Astrocyte (in vitro differentiated cells and primary cell): ENCODE data around the gene NKAIN4. TPM values are rescaled to one million over a fixed set of nuclear protein-coding genes. Genes with fewer than 3 reads are reported as not detected.

ENCODE experiments used
- DNase-seq: peaks from one replicate; pipeline ENCODE4 v3.0.0-alpha.2; 2010; ENCODE audit warnings: low read depth
- FAIRE-seq: peaks from 2 replicates; lab custom pipeline; 2011; peaks lifted over from hg19 to GRCh38; lab: Jason Lieb, UNC
- H2AFZ ChIP-seq: 2 replicates; pipeline ENCODE4 v1.6.0; 2012; ENCODE audit warnings: low read depth, low read length, inconsistent platforms
- H3K27ac ChIP-seq: 2 replicates; pipeline ENCODE4 v1.5.1; 2011; ENCODE audit warnings: low read depth, low read length, inconsistent platforms
- H3K27me3 ChIP-seq: 2 replicates; pipeline ENCODE4 v1.6.0; 2011; ENCODE audit warnings: low read length, inconsistent platforms; ENCODE audit not compliant: insufficient read depth
- H3K36me3 ChIP-seq: 2 replicates; pipeline ENCODE4 v1.5.1; 2011; ENCODE audit warnings: low read length, inconsistent platforms; ENCODE audit not compliant: insufficient read depth
- H3K4me1 ChIP-seq: 2 replicates; pipeline ENCODE4 v1.5.1; 2011; ENCODE audit warnings: low read length, inconsistent platforms; ENCODE audit not compliant: insufficient read depth
- H3K4me2 ChIP-seq: 2 replicates; pipeline ENCODE4 v1.6.0; 2012; ENCODE audit warnings: low read length, inconsistent platforms
- H3K4me3 ChIP-seq: 2 replicates; pipeline ENCODE4 v1.5.1; 2011; ENCODE audit warnings: low read depth, mild to moderate bottlenecking, low read length, inconsistent platforms; ENCODE audit not compliant: insufficient read depth
- H3K79me2 ChIP-seq: 2 replicates; pipeline ENCODE4 v1.6.0; 2012; ENCODE audit warnings: mild to moderate bottlenecking, low read length, inconsistent platforms; ENCODE audit not compliant: insufficient read depth
- H3K9ac ChIP-seq: 2 replicates; pipeline ENCODE4 v1.6.0; 2012; ENCODE audit warnings: mild to moderate bottlenecking, low read length, inconsistent platforms
- H3K9me3 ChIP-seq: 2 replicates; pipeline ENCODE4 v1.5.1; 2012; ENCODE audit warnings: low read depth, mild to moderate bottlenecking, low read length, inconsistent platforms; ENCODE audit not compliant: insufficient read depth
- H4K20me1 ChIP-seq: 2 replicates; pipeline ENCODE4 v1.6.0; 2012; ENCODE audit warnings: low read length, inconsistent platforms; ENCODE audit not compliant: insufficient read depth
- H3K27ac Mint-ChIP-seq: one replicate; pipeline ENCODE4 v1.8.0; 2021; ENCODE audit warnings: mild to moderate bottlenecking, mixed read lengths; ENCODE audit not compliant: unreplicated experiment
- H3K27me3 Mint-ChIP-seq: one replicate; pipeline ENCODE4 v1.8.0; 2021; ENCODE audit warnings: low read depth, mixed read lengths; ENCODE audit not compliant: unreplicated experiment
- H3K36me3 Mint-ChIP-seq: one replicate; pipeline ENCODE4 v1.8.0; 2021; ENCODE audit warnings: low read depth, mixed read lengths; ENCODE audit not compliant: unreplicated experiment
- H3K4me1 Mint-ChIP-seq: one replicate; pipeline ENCODE4 v1.8.0; 2021; ENCODE audit warnings: low read depth, mixed read lengths; ENCODE audit not compliant: unreplicated experiment
- H3K4me3 Mint-ChIP-seq: one replicate; pipeline ENCODE4 v1.8.0; 2021; ENCODE audit warnings: mild to moderate bottlenecking, moderate library complexity, mixed read lengths; ENCODE audit not compliant: unreplicated experiment
- H3K9me3 Mint-ChIP-seq: one replicate; pipeline ENCODE4 v1.8.0; 2021; ENCODE audit warnings: mild to moderate bottlenecking, mixed read lengths; ENCODE audit not compliant: unreplicated experiment
- CTCF ChIP-seq: IDR thresholded peaks from 2 replicates; pipeline ENCODE4 v1.5.1; 2011; ENCODE audit warnings: low read depth, mild to moderate bottlenecking, inconsistent platforms, low read length, moderate library complexity; ENCODE audit not compliant: insufficient read depth
- EZH2 ChIP-seq: IDR thresholded peaks from 2 replicates; pipeline ENCODE4 v1.6.1; 2012; ENCODE audit warnings: mild to moderate bottlenecking, low read length, inconsistent platforms; ENCODE audit not compliant: insufficient read depth
- total RNA-seq: library from RNA; stranded (reverse); gene quantifications from 2 replicates; pipeline ENCODE4 v1.2.1, GENCODE V29; 2021

The NKAIN4 gene
- total RNA-seq, 1 donor from 2014 or later: 162 TPM

- H3K9ac ChIP-seq: peak overlapping the region; percentile 91
- H3K79me2 ChIP-seq: peaks cover 38% of the 10 kb centered on the region
- H3K9me3 ChIP-seq: no peaks in the 10 kb centered on the region
- peaks cover 17% of the 10 kb centered on the region for H3K36me3 ChIP-seq
- H3K27me3 ChIP-seq: peaks cover 7% of the 10 kb centered on the region
- Mint-ChIP-seq H3K27me3 (peaks cover 20% of the 10 kb centered on the region), H3K36me3 (peaks cover 13% of the 10 kb centered on the region), H3K4me3 (peak overlapping the region; percentile 81), H3K4me1 (peaks cover 29% of the 10 kb centered on the region), H3K9me3 (no peaks in the 10 kb centered on the region), H3K27ac (peak overlapping the region; percentile 34)
- DNase-seq (no peak), FAIRE-seq (no peak)
- peaks cover 25% of the 10 kb centered on the region for H3K4me1 ChIP-seq
- peak overlapping the region; percentile 60 for H3K27ac ChIP-seq
- TF ChIP-seq EZH2 (no peak), CTCF (no peak)
- peak overlapping the region; percentile 95 for H3K4me2 ChIP-seq
- peaks cover 36% of the 10 kb centered on the region for H4K20me1 ChIP-seq
- H2AFZ ChIP-seq: peak overlapping the region; percentile 91
- peak overlapping the region; percentile 63 for H3K4me3 ChIP-seq
Observed at GRCh38 chr20:63216849-63217471, 37.3 kb downstream of the NKAIN4 start.

DNA sequence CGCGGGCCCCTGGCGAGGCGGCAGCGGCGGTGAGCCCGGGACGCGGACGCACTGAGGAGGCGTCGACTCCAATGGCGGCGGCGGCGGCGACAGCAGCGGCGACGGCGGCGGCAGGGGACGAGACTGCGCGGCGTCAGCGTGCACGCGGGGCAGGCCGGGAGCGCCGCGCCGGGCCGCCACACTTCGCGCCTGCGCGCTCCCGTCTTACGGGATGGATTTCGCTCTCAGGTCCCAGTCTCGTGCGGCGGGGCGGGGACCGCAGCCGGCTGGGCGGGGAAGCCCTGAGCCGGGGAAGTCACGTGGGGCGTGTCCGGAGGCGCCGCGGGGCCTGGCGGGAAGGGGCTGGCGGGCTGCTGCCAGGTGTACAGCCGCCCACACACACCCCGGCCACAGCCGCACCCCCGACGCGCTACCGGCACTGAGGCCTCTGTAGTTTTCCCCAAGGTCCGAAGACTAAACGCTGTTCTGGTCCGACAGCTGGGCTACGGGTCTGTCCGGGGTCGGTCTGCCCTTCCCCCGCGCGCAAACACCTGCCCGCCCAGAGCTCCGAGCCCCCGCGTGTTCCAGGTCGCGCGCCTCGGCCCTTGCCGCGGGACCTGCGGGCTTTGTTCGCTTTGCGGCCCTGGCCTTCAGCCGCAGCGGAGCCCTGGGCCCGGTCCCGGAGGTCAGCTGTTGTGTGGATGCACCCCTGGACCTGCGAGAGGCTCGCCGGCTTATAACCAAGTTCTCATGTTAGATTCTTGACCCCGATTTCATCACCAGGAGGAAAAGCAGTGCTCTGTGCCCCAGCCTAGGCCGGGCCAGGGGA lies 38.0 kb downstream of the NKAIN4 start, which contains the start of gene YTHDF1:
Gene YTHDF1 (minus strand): TSS at position 91 of the 808 bp plus-strand sequence. CDS start 239 bp downstream, outside the sequence.
- peak within 1 kb of the TSS; percentile 99 for H3K4me3 Mint-ChIP-seq

More for the DNA sequence above, 38.0 kb downstream of the NKAIN4 start, which contains the start of gene YTHDF1:
- H3K9me3 ChIP-seq: no peaks in the 10 kb centered on the region
- no peaks in the 10 kb centered on the region for H3K9me3 Mint-ChIP-seq
- peak within 1 kb of the TSS; percentile 91 for H2AFZ ChIP-seq
- H3K4me1 Mint-ChIP-seq: peaks cover 31% of the 10 kb centered on the region
- H3K27ac ChIP-seq: peak within 1 kb of the TSS; percentile 67
- peak; percentile 80 for DNase-seq
- peaks cover 21% of the 10 kb centered on the region for H3K36me3 ChIP-seq
- H3K27me3 ChIP-seq: peaks cover 7% of the 10 kb centered on the region
- peak within 1 kb of the TSS; percentile 99 for H3K27ac Mint-ChIP-seq
- H3K36me3 Mint-ChIP-seq: peaks cover 15% of the 10 kb centered on the region
- H3K4me2 ChIP-seq: peak within 1 kb of the TSS; percentile 95
- H3K9ac ChIP-seq: peak within 1 kb of the TSS; percentile 91
- no peak for FAIRE-seq
- peaks cover 20% of the 10 kb centered on the region for H3K27me3 Mint-ChIP-seq
- peaks cover 45% of the 10 kb centered on the region for H3K79me2 ChIP-seq
- peaks cover 43% of the 10 kb centered on the region for H4K20me1 ChIP-seq
- TF ChIP-seq CTCF (no peak), EZH2 (no peak)
- H3K4me3 ChIP-seq: peak within 1 kb of the TSS; percentile 78
- peaks cover 25% of the 10 kb centered on the region for H3K4me1 ChIP-seq
